H1 (cell line): Measurements from ENCODE around the gene PLSCR1.

ENCODE experiments used
- JUND ChIP-seq: IDR thresholded peaks from 2 replicates; pipeline ENCODE4 v1.6.1; 2011; ENCODE audit warnings: mild to moderate bottlenecking, improper control_type of control experiment, low read length
- KDM1A ChIP-seq: fragments of 200-600, 300-600 bp; sonication (generic); IDR thresholded peaks from 2 replicates; pipeline ENCODE4 v1.7.1; 2016; ENCODE audit warnings: mild to moderate bottlenecking, low read length, borderline replicate concordance
- POLR2A ChIP-seq, 2 experiments: IDR thresholded peaks; 1 replicate in 1 of 2; 2 replicates in 1 of 2; pipeline ENCODE4 v1.6.1; 2011; ENCODE audit warnings: low read depth in 2 of 2, low read length in 2 of 2, mild to moderate bottlenecking in 2 of 2; ENCODE audit errors: control extremely low read depth in 1 of 2
- RAD21 ChIP-seq, 2 experiments: IDR thresholded peaks in 1 of 2; conservative IDR thresholded peaks in 1 of 2; 2 replicates each; pipeline ENCODE4 v1.6.1; 2011; ENCODE audit warnings: low read depth in 2 of 2, low read length in 2 of 2, improper control_type of control experiment in 1 of 2, inconsistent platforms in 1 of 2, mild to moderate bottlenecking in 1 of 2, moderate library complexity in 1 of 2
- TBP ChIP-seq: IDR thresholded peaks from 2 replicates; pipeline ENCODE4 v1.6.1; 2011; ENCODE audit warnings: low read depth, low read length, improper control_type of control experiment
- TF ChIP-seq, protein P1 (sequence below): IDR thresholded peaks from 2 replicates; pipeline ENCODE4 v1.6.1; 2012; ENCODE audit warnings: inconsistent platforms
- TF ChIP-seq, protein P2 (sequence below), 3 experiments: IDR thresholded peaks; 1 replicate in 2 of 3; 2 replicates in 1 of 3; pipeline versions ENCODE4 v1.5.1 to v1.6.1; 2011; ENCODE audit warnings: low read length in 3 of 3, mild to moderate bottlenecking in 3 of 3, inconsistent platforms in 2 of 3, low read depth in 1 of 3, moderate library complexity in 1 of 3; ENCODE audit not compliant: insufficient read depth in 1 of 3; ENCODE audit errors: control extremely low read depth in 1 of 3
- TF ChIP-seq, protein P3 (sequence below): IDR thresholded peaks from 2 replicates; pipeline ENCODE4 v1.6.1; 2011; ENCODE audit warnings: low read depth, mild to moderate bottlenecking, low read length; ENCODE audit not compliant: insufficient read depth

DNA sequence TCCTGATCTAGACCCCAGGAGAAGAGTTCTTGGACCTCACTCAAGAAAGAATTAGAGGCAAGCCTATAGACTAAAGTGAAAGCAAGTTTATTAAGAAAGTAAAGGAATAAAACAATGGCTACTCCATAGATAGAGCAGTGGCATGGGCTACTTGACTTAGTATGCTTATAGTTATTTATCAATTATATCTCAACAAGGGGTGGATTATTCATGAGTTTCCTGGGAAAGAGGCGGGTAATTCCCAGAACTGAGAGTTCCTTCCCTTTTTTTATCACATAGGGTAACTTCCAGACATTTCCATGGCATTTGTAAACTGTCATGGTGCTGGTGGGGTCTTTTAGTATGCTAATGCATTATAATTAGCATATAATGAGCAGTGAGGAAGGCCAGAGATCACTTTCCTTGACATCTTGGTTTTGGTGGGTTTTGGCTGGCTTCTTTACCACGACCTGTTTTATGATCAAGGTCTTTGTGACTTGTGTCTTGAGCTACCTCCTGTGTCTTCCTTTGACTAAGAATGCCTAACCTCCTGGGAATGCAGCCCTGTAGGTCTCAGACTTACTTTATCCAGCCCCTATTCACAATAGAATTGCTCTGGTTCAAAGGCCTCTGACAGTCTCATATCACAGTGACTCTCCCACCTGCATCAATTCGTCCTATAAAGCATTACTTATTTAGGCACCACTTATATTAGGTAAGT lies 39.8 kb downstream of the PLSCR1 start:
- TF ChIP-seq POLR2A (IDR thresholded peaks at IDR 0.05; ENCODE audit: control extremely low read depth in 1 of 2, low read depth in 2 of 2, low read length in 2 of 2) (no peak), TBP (no peak), JUND (no peak), KDM1A (no peak), RAD21 (IDR thresholded peaks at IDR 0.05 in 1 of 2, conservative IDR thresholded peaks at IDR 0.05 in 1 of 2; ENCODE audit: low read depth in 2 of 2, low read length in 2 of 2) (no peak)
- TF ChIP-seq, protein P1, sequence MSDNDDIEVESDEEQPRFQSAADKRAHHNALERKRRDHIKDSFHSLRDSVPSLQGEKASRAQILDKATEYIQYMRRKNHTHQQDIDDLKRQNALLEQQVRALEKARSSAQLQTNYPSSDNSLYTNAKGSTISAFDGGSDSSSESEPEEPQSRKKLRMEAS = no peak
- TF ChIP-seq, protein P2, sequence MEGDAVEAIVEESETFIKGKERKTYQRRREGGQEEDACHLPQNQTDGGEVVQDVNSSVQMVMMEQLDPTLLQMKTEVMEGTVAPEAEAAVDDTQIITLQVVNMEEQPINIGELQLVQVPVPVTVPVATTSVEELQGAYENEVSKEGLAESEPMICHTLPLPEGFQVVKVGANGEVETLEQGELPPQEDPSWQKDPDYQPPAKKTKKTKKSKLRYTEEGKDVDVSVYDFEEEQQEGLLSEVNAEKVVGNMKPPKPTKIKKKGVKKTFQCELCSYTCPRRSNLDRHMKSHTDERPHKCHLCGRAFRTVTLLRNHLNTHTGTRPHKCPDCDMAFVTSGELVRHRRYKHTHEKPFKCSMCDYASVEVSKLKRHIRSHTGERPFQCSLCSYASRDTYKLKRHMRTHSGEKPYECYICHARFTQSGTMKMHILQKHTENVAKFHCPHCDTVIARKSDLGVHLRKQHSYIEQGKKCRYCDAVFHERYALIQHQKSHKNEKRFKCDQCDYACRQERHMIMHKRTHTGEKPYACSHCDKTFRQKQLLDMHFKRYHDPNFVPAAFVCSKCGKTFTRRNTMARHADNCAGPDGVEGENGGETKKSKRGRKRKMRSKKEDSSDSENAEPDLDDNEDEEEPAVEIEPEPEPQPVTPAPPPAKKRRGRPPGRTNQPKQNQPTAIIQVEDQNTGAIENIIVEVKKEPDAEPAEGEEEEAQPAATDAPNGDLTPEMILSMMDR (IDR thresholded peaks at IDR 0.05; ENCODE audit: control extremely low read depth in 1 of 3, insufficient read depth in 1 of 3, low read depth in 1 of 3, low read length in 3 of 3) = no peak
- TF ChIP-seq, protein P3, sequence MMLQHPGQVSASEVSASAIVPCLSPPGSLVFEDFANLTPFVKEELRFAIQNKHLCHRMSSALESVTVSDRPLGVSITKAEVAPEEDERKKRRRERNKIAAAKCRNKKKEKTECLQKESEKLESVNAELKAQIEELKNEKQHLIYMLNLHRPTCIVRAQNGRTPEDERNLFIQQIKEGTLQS = no peak
